HG03095 (cell line): ENCODE results near the gene HOXD3.

Experiments
- ATAC-seq: cut with Tn5 transposase; IDR thresholded peaks from one replicate; pipeline ENCODE4 v1.9.1; 2021; ENCODE audit warnings: moderate library complexity; ENCODE audit not compliant: unreplicated experiment

The HOXD3 gene

GRCh38 chr2:176174824-176175708 lies 18.0 kb downstream of the HOXD3 start:
- ATAC-seq, result no peak

GRCh38 chr2:176175709-176176607 lies 18.9 kb downstream of the HOXD3 start:
- ATAC-seq, result no peak

- no peak for ATAC-seq
Observed at GRCh38 chr2:176177580-176178037, 20.5 kb downstream of the HOXD3 start.

- no peak for ATAC-seq
Observed at GRCh38 chr2:176178038-176178756, 21.1 kb downstream of the HOXD3 start.

GRCh38 chr2:176178757-176179295 lies 21.7 kb downstream of the HOXD3 start:
- no peak for ATAC-seq

- no peak for ATAC-seq
Observed at GRCh38 chr2:176181551-176181950, 24.4 kb downstream of the HOXD3 start.

- no peak for ATAC-seq
Observed at GRCh38 chr2:176182671-176183070, 25.6 kb downstream of the HOXD3 start.

- no peak for ATAC-seq
Observed at GRCh38 chr2:176184749-176185148, 27.6 kb downstream of the HOXD3 start.

GRCh38 chr2:176186024-176186423 lies 28.9 kb downstream of the HOXD3 start:
- ATAC-seq, result no peak

- ATAC-seq, result no peak
Observed at GRCh38 chr2:176187200-176187898, 30.2 kb downstream of the HOXD3 start.

- no peak for ATAC-seq
Observed at GRCh38 chr2:176187899-176188773, 31.0 kb downstream of the HOXD3 start, which contains the start of gene HOXD1. Gene HOXD1 (plus strand): TSS chr2:176188668. CDS start chr2:176188802, 134 bp downstream.

- ATAC-seq, result no peak
Observed at GRCh38 chr2:176188774-176189680, 31.9 kb downstream of the HOXD3 start.

GRCh38 chr2:176189681-176190641 lies 32.9 kb downstream of the HOXD3 start:
- no peak for ATAC-seq

- no peak for ATAC-seq
Observed at GRCh38 chr2:176192351-176192750, 35.2 kb downstream of the HOXD3 start.

GRCh38 chr2:176193048-176193447 lies 35.9 kb downstream of the HOXD3 start:
- ATAC-seq, result no peak

GRCh38 chr2:176199902-176200301 lies 42.8 kb downstream of the HOXD3 start:
- ATAC-seq, result no peak

- no peak for ATAC-seq
Observed at GRCh38 chr2:176200971-176201370, 43.9 kb downstream of the HOXD3 start.
